K562 treated with DMSO at 1 percent for 4 hours (cell line): Measurements from ENCODE around the gene TM9SF3. TPM values are rescaled to one million over a fixed set of nuclear protein-coding genes. Genes with fewer than 3 reads are reported as not detected.

ENCODE experiments used
- total RNA-seq: library from RNA; unstranded; fragments of 300-600 nt; gene quantifications from 2 replicates; pipeline ENCODE4 v1.2.3, GENCODE V29; 2022; ENCODE audit not compliant: insufficient read depth

TM9SF3 gene
- 17.1 and 21.1 TPM in 2 replicates for total RNA-seq

DNA sequence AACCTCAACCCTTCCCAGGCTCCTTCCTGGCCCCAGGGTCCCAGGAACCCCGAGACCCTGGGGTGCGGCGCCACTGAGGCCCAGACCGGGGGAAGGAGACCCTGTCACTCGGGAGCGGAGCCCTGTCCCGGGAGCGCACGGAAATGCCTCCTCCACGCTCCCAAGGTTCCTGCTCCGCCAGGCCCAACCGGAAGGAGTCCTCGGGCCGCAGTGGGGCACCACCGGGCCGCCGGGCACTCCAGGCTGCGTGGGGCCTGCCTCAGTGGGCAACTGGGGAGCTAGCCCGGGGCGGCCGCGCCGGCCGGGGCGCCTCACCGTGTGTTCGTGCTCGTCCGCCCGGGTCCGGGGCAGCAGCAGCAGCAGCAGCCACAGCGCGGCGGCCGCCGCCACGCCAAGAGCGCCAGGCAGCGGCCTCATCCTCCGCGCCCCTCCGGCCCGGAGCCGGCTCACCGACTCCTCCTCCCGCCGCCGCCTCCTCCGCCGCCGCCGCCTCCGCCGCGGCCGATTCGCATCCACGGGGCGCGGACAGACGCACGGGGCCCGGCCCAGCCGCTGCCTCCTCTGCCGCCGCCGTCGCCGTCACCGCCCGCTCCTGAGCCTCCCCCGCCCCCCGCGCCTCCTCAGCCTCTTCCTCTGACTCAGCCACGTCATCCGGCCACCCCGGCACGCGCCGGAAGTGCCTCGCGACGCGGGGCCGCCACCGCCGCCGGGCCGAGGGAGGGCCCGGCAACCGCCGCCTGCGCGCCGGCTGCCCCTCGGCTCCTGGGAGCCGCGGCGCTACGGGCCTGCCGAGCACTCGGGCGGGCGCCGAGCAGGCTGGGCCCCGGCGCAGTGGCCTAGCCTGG lies at the start of gene TM9SF3:
TSS of gene TM9SF3 (minus strand) at position 594 of the 845 bp plus-strand sequence. CDS start at position 417, 177 bp downstream.

GRCh38 chr10:96513698-96514561 lies 72.9 kb downstream of the TM9SF3 start, which contains the start of gene TLL2:
TLL2 (minus strand) TSS chr10:96513926; CDS start chr10:96513685, 241 bp downstream.

Other genes starting within 250 kb of the TM9SF3 start
- not detected in 2 replicates for gene OPALIN, start 228.0 kb downstream of the TM9SF3 start, total RNA-seq
- not detected in 2 replicates for gene TLL2, start 73.1 kb downstream of the TM9SF3 start, total RNA-seq
- 1.1 and 1.6 TPM in 2 replicates for gene PIK3AP1, start 133.5 kb upstream of the TM9SF3 start, total RNA-seq
- gene LCOR, start 245.3 kb upstream of the TM9SF3 start, total RNA-seq, result 3.3 and 4.1 TPM in 2 replicates